SU-DHL-6 (cell line): ENCODE data around the gene LMX1A.

Experiments used
- H2AFZ ChIP-seq: fragments of 200-600 bp; sonication (generic); 2 replicates; pipeline ENCODE4 v1.6.1; 2014; ENCODE audit warnings: low read depth, mild to moderate bottlenecking, moderate library complexity, mixed read lengths, antibody characterized with exemption, low read length; ENCODE audit not compliant: severe bottlenecking
- H3F3A ChIP-seq: fragments of 200-600 bp; shearing (Covaris generic); 2 replicates; pipeline ENCODE4 v1.6.0; 2016; ENCODE audit warnings: antibody characterized with exemption, mild to moderate bottlenecking; ENCODE audit not compliant: insufficient read depth
- H3K27ac ChIP-seq: fragments of 200-600 bp; sonication (generic); 2 replicates; pipeline ENCODE4 v1.5.1; 2016; ENCODE audit warnings: low read depth, mild to moderate bottlenecking, low read length, moderate library complexity, mixed read lengths
- H3K27me3 ChIP-seq: fragments of 200-600 bp; sonication (generic), shearing (Covaris generic); 2 replicates; pipeline ENCODE4 v1.6.0; 2014; ENCODE audit warnings: mild to moderate bottlenecking, low read length
- H3K36me3 ChIP-seq: fragments of 200-600 bp; sonication (generic); 2 replicates; pipeline ENCODE4 v1.6.1; 2014; ENCODE audit warnings: mild to moderate bottlenecking, low read length, mixed read lengths
- H3K4me2 ChIP-seq: fragments of 300-600, 200-600 bp; shearing (Covaris generic), sonication (generic); 2 replicates; pipeline ENCODE4 v1.6.0; 2014; ENCODE audit warnings: low read length, low read depth, mild to moderate bottlenecking; ENCODE audit not compliant: poor library complexity, severe bottlenecking
- H3K4me3 ChIP-seq: fragments of 200-600 bp; sonication (generic); 2 replicates; pipeline ENCODE4 v1.5.1; 2014; ENCODE audit warnings: antibody characterized with exemption, low read length, mild to moderate bottlenecking, mixed read lengths; ENCODE audit not compliant: insufficient read depth, poor library complexity, severe bottlenecking
- H3K79me2 ChIP-seq: fragments of 200-600 bp; sonication (generic); 2 replicates; pipeline ENCODE4 v1.6.1; 2014; ENCODE audit warnings: mild to moderate bottlenecking, low read length, moderate library complexity; ENCODE audit not compliant: insufficient read depth
- H3K9ac ChIP-seq: fragments of 200-600 bp; sonication (generic); 2 replicates; pipeline ENCODE4 v1.7.0; 2014; ENCODE audit warnings: mild to moderate bottlenecking, low read length
- H3K9me2 ChIP-seq: fragments of 200-600 bp; sonication (generic); replicated peaks from 2 replicates; pipeline ENCODE4 v1.6.1; 2014; ENCODE audit warnings: low read length; ENCODE audit not compliant: insufficient read depth
- H3K9me3 ChIP-seq: fragments of 200-600 bp; sonication (generic); 2 replicates; pipeline ENCODE4 v1.6.1; 2014; ENCODE audit warnings: low read length, mixed read lengths; ENCODE audit not compliant: insufficient read depth
- H4K20me1 ChIP-seq: fragments of 200-600 bp; sonication (generic); 2 replicates; pipeline ENCODE4 v1.6.1; 2014; ENCODE audit warnings: low read depth, mild to moderate bottlenecking, antibody characterized with exemption, low read length, moderate library complexity, mixed read lengths
- EZH2phosphoT487 ChIP-seq: fragments of 200-600 bp; sonication (generic), shearing (Covaris generic); conservative IDR thresholded peaks from 2 replicates; pipeline ENCODE4 v1.6.1; 2018; ENCODE audit warnings: mild to moderate bottlenecking, antibody characterized with exemption, low read length, moderate library complexity, mixed read lengths
- TF ChIP-seq, protein P1 (sequence below): fragments of 200-600 bp; sonication (generic); IDR thresholded peaks from one replicate; pipeline ENCODE4 v1.5.1; 2017; ENCODE audit warnings: antibody characterized with exemption, mild to moderate bottlenecking, low read length, moderate library complexity; ENCODE audit not compliant: insufficient read depth, poor library complexity, severe bottlenecking

Gene LMX1A

DNA sequence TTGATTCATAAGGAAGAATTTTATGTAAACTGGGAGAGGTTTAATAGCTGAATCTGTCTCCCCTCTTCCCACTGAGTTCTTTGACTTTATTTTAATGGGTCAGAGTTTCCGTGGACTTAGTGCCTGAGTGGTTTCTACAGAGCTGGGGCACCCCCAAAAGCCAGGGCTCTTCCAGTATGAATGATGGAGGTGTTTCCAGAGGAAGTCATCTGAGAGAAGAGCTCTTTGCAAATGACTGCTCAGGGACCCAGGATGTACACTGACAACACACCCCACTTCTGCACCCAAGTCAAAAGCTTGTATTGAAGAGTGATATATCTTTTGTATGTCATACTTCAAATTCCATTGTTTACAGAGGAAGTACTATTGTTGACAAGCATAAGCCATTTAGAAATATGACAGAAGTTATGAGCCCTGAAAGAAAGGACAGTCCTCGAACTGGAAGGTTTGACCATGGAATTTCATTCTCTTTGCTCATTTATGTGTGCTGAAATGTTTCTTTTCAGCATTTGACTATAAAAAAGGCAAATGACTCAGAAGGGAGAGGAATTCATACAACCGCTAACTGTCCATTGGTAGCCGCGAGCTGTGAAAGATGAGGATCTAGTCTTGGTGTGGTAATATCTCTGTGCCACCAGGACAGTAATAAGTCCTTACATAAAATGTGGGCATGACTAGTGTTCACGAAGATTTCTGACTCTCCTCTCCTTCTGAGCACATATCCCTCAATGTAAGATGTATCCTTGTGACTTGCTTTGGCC lies 25.4 kb upstream of the LMX1A start:
- no peaks in the 10 kb centered on the region for H3K9me3 ChIP-seq
- no peak overlapping the region for H3K9ac ChIP-seq
- no peak overlapping the region for H3K27ac ChIP-seq
- no peaks in the 10 kb centered on the region for H3K36me3 ChIP-seq
- no peak overlapping the region for H3K4me2 ChIP-seq
- H4K20me1 ChIP-seq: no peaks in the 10 kb centered on the region
- no peak for TF ChIP-seq EZH2phosphoT487
- TF ChIP-seq, protein P1, sequence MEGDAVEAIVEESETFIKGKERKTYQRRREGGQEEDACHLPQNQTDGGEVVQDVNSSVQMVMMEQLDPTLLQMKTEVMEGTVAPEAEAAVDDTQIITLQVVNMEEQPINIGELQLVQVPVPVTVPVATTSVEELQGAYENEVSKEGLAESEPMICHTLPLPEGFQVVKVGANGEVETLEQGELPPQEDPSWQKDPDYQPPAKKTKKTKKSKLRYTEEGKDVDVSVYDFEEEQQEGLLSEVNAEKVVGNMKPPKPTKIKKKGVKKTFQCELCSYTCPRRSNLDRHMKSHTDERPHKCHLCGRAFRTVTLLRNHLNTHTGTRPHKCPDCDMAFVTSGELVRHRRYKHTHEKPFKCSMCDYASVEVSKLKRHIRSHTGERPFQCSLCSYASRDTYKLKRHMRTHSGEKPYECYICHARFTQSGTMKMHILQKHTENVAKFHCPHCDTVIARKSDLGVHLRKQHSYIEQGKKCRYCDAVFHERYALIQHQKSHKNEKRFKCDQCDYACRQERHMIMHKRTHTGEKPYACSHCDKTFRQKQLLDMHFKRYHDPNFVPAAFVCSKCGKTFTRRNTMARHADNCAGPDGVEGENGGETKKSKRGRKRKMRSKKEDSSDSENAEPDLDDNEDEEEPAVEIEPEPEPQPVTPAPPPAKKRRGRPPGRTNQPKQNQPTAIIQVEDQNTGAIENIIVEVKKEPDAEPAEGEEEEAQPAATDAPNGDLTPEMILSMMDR: no peak
- H2AFZ ChIP-seq: no peak overlapping the region
- no peak overlapping the region for H3K4me3 ChIP-seq
- H3F3A ChIP-seq: no peaks in the 10 kb centered on the region
- no peaks in the 10 kb centered on the region for H3K27me3 ChIP-seq
- H3K9me2 ChIP-seq: no peaks in the 10 kb centered on the region
- H3K79me2 ChIP-seq: no peaks in the 10 kb centered on the region

DNA sequence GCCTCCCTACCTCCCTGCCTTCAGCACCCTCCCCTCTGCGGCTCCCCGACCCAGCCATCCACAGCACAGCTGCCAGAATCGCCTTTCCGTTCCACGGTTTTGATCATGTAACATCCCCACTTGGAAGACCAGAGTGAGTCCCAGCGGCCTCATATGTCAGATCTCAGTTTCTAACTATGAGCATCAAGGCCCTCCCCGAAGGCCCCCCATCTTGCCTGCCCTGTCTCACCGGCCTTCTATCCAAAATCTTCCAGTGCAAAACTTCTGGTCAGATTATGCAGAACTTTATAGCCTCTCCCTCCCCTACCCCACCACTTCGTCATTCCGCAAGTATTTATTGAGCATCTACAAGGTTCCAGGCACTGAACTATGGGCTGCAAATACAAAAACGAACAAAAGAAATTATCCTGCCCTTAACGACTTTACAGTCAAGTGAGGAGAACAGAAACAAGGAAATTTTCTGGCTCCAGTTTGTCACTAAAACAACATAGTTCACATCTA lies 20.3 kb upstream of the LMX1A start:
- no peaks in the 10 kb centered on the region for H3K9me2 ChIP-seq
- TF ChIP-seq, protein P1: no peak
- no peak for TF ChIP-seq EZH2phosphoT487
- H3K9ac ChIP-seq: no peak overlapping the region
- no peaks in the 10 kb centered on the region for H3K36me3 ChIP-seq
- H4K20me1 ChIP-seq: no peaks in the 10 kb centered on the region
- no peaks in the 10 kb centered on the region for H3K9me3 ChIP-seq
- H3K79me2 ChIP-seq: no peaks in the 10 kb centered on the region
- no peak overlapping the region for H3K4me2 ChIP-seq
- H2AFZ ChIP-seq: no peak overlapping the region
- no peak overlapping the region for H3K4me3 ChIP-seq
- no peaks in the 10 kb centered on the region for H3K27me3 ChIP-seq
- no peaks in the 10 kb centered on the region for H3F3A ChIP-seq
- no peak overlapping the region for H3K27ac ChIP-seq

DNA sequence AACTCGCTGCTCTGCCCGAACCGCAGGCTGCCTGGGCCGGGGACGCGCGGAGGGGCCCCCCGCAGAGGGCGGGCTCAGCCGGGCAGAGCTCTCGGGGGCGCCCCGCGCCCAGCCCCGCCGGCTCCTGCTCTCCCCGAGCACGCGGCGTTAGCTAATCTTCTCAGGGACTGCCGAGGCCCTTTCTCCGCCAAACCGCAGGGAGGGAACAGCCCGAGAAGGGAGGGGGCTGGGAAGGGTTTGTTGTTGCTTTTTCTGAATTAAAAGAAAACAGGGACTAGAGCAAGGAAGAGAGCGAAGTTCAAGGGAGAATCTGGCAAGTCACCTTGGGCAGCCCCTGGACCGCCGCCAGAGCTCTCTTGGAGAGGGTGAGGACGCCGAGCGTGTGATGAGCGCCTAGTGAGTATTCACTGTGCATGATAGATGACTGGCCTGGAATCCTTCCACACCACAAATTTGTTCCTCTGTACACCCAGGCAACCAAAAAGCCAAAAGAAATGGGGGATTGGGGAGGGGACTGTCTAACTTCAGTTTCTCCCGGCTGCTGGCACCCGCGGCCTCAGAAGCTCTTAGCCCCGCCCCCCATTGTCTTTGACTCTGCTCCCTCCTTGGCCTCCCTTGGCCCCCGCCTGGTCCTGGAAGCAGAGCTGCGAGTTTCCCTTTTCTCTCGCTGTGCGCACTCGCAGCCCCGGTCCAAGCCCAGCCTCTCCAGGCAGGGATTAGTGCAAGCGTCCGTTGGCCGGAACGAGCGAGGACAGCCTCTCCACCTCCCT lies 19.7 kb upstream of the LMX1A start:
- H2AFZ ChIP-seq: no peak overlapping the region
- no peaks in the 10 kb centered on the region for H3K9me3 ChIP-seq
- H4K20me1 ChIP-seq: no peaks in the 10 kb centered on the region
- no peaks in the 10 kb centered on the region for H3K79me2 ChIP-seq
- H3K4me2 ChIP-seq: no peak overlapping the region
- no peaks in the 10 kb centered on the region for H3K36me3 ChIP-seq
- H3K4me3 ChIP-seq: no peak overlapping the region
- TF ChIP-seq, protein P1: no peak
- no peaks in the 10 kb centered on the region for H3K27me3 ChIP-seq
- H3K9me2 ChIP-seq: no peaks in the 10 kb centered on the region
- H3F3A ChIP-seq: no peaks in the 10 kb centered on the region
- no peak overlapping the region for H3K27ac ChIP-seq
- H3K9ac ChIP-seq: no peak overlapping the region
